PFSK-1 (cell line): ENCODE results near the gene ELF3.

Experiments
- FOXP2 ChIP-seq: optimal IDR thresholded peaks from 2 replicates; pipeline ENCODE3; 2011; ENCODE audit warnings: borderline replicate concordance, control low read depth, inconsistent platforms; ENCODE audit not compliant: insufficient read depth; ENCODE audit errors: extremely low read length, extremely low read depth
- POLR2AphosphoS5 ChIP-seq: IDR thresholded peaks from 2 replicates; pipeline ENCODE4 v1.6.1; 2012; ENCODE audit warnings: low read depth, mild to moderate bottlenecking, control low read depth, low read length, moderate library complexity
- REST ChIP-seq, 2 experiments: IDR thresholded peaks; 2 replicates each; pipeline versions ENCODE4 v1.6.1 to v1.8.0; 2011 to 2012; ENCODE audit warnings: low read depth in 2 of 2, low read length in 2 of 2, control low read depth in 1 of 2, inconsistent platforms in 1 of 2, mild to moderate bottlenecking in 1 of 2, moderate library complexity in 1 of 2; ENCODE audit not compliant: insufficient read depth in 1 of 2
- SIN3A ChIP-seq: IDR thresholded peaks from 2 replicates; pipeline ENCODE4 v1.6.1; 2012; ENCODE audit warnings: mild to moderate bottlenecking, low read length, moderate library complexity, borderline replicate concordance; ENCODE audit not compliant: insufficient read depth
- TAF1 ChIP-seq: IDR thresholded peaks from 2 replicates; pipeline ENCODE4 v1.6.1; 2012; ENCODE audit warnings: low read length, control low read depth, borderline replicate concordance; ENCODE audit not compliant: insufficient read depth

ELF3 gene

GRCh38 chr1:202056644-202057334 lies 46.4 kb downstream of the ELF3 start:
- no peak for TF ChIP-seq POLR2AphosphoS5
- no peak for TF ChIP-seq TAF1

DNA sequence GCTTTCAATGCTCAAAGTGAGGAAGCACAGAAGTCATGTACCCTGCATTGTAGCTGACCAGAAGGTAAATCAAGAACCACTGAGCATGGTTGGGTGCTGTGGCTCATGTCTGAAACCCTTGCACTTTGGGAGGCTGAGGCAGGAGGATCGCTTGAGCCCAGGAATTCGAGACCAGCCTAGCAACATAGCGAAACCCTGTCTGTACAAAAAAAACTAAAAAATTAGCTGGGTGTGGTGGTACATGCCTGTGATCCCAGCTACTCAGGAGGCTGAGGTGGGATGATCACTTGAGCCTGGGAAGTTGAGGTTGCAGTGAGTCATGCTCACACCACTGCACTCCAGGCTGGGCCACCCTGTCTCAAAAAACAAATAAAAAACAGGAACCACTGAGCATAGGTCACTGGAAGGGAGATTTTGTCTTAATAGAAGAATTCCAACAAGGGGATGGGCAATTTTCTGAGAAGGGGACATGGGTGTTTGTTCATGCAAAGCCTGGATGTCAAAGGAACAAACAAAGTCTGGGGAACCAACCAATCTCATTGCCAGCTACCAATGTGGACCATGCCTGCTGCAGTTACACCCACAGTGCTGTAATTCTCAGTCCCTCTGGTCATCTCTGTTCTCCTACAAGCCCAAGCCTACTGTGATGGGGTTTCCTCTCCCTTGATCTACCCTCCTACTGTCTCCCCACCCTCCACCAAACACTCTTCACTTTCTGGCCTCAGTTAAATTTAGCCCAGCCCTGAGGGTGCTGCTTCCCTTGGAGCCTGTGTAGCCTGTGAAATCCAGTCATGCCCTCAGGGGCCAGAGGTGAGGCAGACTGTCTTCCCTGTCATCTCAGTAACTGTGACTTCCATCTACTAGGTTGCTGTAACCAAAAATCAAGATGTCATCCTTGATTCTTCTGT lies 47.9 kb downstream of the ELF3 start:
- no peak for TF ChIP-seq POLR2AphosphoS5
- no peak for TF ChIP-seq FOXP2
- no peak for TF ChIP-seq REST (IDR thresholded peaks at IDR 0.05; ENCODE audit: insufficient read depth in 1 of 2, low read depth in 2 of 2, low read length in 2 of 2)
- TF ChIP-seq SIN3A = no peak
- TF ChIP-seq TAF1 = no peak

DNA sequence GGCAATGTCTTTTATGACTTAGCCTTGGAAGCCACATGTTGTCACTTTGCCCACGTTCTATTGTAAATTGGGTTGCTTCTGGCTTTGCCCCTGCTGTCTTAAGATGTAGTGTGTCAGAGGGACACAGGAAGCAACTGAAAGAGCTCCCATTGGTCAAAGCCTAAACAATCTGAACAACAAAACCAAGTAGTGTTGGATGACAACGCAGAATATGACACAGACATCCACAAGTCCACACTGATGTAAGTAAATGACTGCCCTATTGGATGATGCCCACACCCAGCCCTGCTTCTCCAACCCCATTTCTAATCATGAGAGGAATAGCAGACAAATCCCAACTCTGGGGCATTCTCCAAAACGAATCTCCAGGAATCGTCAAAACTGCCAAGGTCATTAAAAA lies 50.7 kb downstream of the ELF3 start:
- TF ChIP-seq SIN3A (no peak), POLR2AphosphoS5 (no peak), TAF1 (no peak), REST (IDR thresholded peaks at IDR 0.05; ENCODE audit: insufficient read depth in 1 of 2, low read depth in 2 of 2, low read length in 2 of 2) (no peak), FOXP2 (no peak)

DNA sequence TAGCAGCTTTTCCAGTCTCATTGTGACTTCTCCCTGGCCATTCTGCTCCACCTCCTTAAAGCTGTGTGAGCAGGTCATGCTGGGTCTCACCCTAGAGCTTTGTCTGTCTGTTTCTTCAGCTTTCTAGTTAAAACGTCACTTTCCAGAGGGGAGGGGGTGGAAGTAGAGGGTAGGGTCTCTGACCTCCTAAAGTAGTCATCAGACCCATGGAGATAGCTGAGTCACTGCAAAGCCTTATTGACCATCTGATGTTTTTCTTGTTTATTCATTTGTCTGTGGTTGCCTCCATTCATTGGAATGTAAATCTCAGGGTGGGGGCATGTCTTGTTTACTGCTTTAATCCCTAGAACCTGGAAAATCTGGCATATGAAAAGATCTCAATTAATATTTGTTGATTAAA lies 52.7 kb downstream of the ELF3 start:
- TF ChIP-seq SIN3A (no peak), POLR2AphosphoS5 (no peak), REST (IDR thresholded peaks at IDR 0.05; ENCODE audit: insufficient read depth in 1 of 2, low read depth in 2 of 2, low read length in 2 of 2) (no peak), FOXP2 (no peak), TAF1 (no peak)
